HEK293 (cell line): ENCODE data around the gene MAML3.

Source experiments
- HOXC10 ChIP-seq: sonication (generic); formaldehyde crosslinking; IDR thresholded peaks from 2 replicates; pipeline ENCODE4 v1.8.1; 2023; ENCODE audit warnings: mild to moderate bottlenecking, missing genetic modification reagents
- OSR2 ChIP-seq: fragments of 450-650 bp; formaldehyde crosslinking; IDR thresholded peaks from 2 replicates; pipeline ENCODE4 v1.5.1; 2016; ENCODE audit warnings: missing biosample characterization, missing genetic modification characterization
- RBAK ChIP-seq: fragments of 450-650 bp; formaldehyde crosslinking; IDR thresholded peaks from 2 replicates; pipeline ENCODE4 v1.5.1; 2016; ENCODE audit warnings: missing biosample characterization, missing genetic modification characterization
- SETDB1 ChIP-seq: IDR thresholded peaks from one replicate; pipeline ENCODE4 v1.6.1; 2017; ENCODE audit warnings: mild to moderate bottlenecking, low read length, moderate library complexity, mixed read lengths; ENCODE audit not compliant: insufficient read length
- ZNF121 ChIP-seq: fragments of 450-650 bp; formaldehyde crosslinking; IDR thresholded peaks from 2 replicates; pipeline ENCODE4 v1.5.1; 2016; ENCODE audit warnings: missing biosample characterization, missing genetic modification characterization
- ZNF274 ChIP-seq, 2 experiments: fragments of 200-500 bp in 1 of 2; fragments of 450-650 bp in 1 of 2; sonication (Bioruptor generic) in 1 of 2; formaldehyde crosslinking in 1 of 2; IDR thresholded peaks; 2 replicates each; pipeline versions ENCODE4 v1.5.1 to v1.6.1; 2014 to 2016; ENCODE audit warnings: borderline replicate concordance in 1 of 2, inconsistent platforms in 1 of 2, low read length in 1 of 2, missing biosample characterization in 1 of 2, missing genetic modification characterization in 1 of 2
- ZNF768 ChIP-seq: fragments of 450-650 bp; formaldehyde crosslinking; IDR thresholded peaks from 2 replicates; pipeline ENCODE4 v1.5.1; 2018; ENCODE audit warnings: missing biosample characterization, mild to moderate bottlenecking, missing genetic modification characterization
- ZNF777 ChIP-seq: fragments of 450-650 bp; formaldehyde crosslinking; IDR thresholded peaks from 2 replicates; pipeline ENCODE4 v1.5.1; 2017; ENCODE audit warnings: missing biosample characterization, missing genetic modification characterization, borderline replicate concordance
- TF ChIP-seq, protein P1 (sequence below): fragments of 450-650 bp; formaldehyde crosslinking; IDR thresholded peaks from 2 replicates; pipeline ENCODE4 v1.5.1; 2016; ENCODE audit warnings: missing biosample characterization, missing genetic modification characterization

DNA sequence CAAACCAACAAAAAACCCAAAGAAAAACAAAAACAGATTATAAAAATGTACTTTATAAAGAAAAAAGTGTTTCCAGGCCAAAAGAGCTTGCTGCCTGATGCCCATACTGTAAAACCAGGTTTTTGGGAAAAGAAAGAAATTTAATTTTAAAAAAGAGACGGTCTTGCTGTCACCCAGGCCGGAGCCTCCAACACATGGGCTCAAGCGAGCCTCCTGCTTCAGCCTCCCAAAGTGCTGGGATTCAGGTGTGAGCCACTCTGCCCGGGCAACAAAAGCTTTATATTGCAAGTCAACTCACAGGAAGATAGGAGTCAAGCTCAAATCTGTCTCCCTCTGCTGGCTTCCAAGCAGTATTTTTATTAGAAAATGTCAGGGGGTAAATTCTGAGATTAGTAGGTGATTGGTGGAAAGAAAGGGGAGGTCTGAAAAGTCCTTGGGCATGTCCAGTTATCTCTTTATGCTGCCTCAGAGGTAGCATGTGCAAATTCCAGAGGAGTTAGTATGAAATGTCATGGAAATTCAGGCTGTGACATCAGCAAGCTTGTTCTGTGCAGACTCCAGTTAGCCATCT lies 449.0 kb downstream of the MAML3 start:
- TF ChIP-seq, protein P1, sequence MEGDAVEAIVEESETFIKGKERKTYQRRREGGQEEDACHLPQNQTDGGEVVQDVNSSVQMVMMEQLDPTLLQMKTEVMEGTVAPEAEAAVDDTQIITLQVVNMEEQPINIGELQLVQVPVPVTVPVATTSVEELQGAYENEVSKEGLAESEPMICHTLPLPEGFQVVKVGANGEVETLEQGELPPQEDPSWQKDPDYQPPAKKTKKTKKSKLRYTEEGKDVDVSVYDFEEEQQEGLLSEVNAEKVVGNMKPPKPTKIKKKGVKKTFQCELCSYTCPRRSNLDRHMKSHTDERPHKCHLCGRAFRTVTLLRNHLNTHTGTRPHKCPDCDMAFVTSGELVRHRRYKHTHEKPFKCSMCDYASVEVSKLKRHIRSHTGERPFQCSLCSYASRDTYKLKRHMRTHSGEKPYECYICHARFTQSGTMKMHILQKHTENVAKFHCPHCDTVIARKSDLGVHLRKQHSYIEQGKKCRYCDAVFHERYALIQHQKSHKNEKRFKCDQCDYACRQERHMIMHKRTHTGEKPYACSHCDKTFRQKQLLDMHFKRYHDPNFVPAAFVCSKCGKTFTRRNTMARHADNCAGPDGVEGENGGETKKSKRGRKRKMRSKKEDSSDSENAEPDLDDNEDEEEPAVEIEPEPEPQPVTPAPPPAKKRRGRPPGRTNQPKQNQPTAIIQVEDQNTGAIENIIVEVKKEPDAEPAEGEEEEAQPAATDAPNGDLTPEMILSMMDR (tag by site-specific recombination): no peak
- TF ChIP-seq RBAK (tag by site-specific recombination): no peak
- no peak for TF ChIP-seq ZNF777
- no peak for TF ChIP-seq ZNF121 (tag by site-specific recombination)
- no peak for TF ChIP-seq ZNF768 (tag by site-specific recombination)
- no peak for TF ChIP-seq SETDB1
- TF ChIP-seq ZNF274 (IDR thresholded peaks at IDR 0.05; ENCODE audit: low read length): no peak
- no peak for TF ChIP-seq ZNF274 (tag by site-specific recombination; IDR thresholded peaks at IDR 0.05; ENCODE audit: borderline replicate concordance)
- no peak for TF ChIP-seq HOXC10 (CRISPR knock-in tag)
- no peak for TF ChIP-seq OSR2 (tag by site-specific recombination)
